22Rv1 (cell line): ENCODE data around the gene PAQR8.

Experiments
- ZFX ChIP-seq: fragments of 450-650 bp; IDR thresholded peaks from 2 replicates; pipeline ENCODE4 v1.6.1; 2017; ENCODE audit warnings: antibody characterized with exemption, borderline replicate concordance
- TF ChIP-seq, protein P1 (sequence below): fragments of 450-650 bp; IDR thresholded peaks from 2 replicates; pipeline ENCODE4 v1.5.1; 2017; ENCODE audit warnings: mild to moderate bottlenecking

DNA sequence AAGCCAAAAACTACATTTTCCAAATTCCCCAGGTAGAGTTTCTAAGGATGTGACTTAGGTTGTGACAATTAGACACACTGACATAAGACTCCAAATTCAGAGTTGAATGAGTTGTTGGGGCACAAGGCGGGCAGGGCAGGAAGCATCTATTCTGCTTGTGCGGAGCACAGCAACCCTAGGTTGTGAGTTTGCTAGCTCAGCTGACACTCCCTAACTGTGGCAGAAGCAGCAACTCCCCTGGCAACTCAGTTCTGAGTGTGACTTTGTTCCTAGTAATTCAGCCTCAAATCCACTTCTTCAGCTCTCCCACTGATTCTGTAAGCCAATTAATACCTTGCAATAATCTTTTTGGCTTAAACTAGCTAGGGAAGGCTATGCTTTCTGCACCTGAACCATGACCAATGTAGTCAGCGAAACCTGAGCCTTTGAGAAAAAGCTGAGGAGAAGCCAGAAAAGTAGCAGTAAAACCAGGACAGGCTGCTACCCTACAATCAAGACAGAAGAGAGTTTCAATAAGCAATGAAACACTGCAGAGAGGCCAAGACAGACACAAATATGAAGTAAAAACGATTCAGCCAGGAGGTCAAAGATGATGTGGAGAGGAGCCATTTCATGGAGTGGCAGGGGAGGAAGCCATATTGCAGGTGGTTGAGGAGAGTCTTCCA, 30.0 kb upstream of the PAQR8 start:
- TF ChIP-seq, protein P1, sequence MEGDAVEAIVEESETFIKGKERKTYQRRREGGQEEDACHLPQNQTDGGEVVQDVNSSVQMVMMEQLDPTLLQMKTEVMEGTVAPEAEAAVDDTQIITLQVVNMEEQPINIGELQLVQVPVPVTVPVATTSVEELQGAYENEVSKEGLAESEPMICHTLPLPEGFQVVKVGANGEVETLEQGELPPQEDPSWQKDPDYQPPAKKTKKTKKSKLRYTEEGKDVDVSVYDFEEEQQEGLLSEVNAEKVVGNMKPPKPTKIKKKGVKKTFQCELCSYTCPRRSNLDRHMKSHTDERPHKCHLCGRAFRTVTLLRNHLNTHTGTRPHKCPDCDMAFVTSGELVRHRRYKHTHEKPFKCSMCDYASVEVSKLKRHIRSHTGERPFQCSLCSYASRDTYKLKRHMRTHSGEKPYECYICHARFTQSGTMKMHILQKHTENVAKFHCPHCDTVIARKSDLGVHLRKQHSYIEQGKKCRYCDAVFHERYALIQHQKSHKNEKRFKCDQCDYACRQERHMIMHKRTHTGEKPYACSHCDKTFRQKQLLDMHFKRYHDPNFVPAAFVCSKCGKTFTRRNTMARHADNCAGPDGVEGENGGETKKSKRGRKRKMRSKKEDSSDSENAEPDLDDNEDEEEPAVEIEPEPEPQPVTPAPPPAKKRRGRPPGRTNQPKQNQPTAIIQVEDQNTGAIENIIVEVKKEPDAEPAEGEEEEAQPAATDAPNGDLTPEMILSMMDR, result no peak
- TF ChIP-seq ZFX, result no peak
